ENCODE measurements around the gene MAN2B2.
"Not testable (repeated sequence)": the region's sequence is repeated elsewhere in the genome, so short reads cannot be mapped to it uniquely, and the experiment has no call there.

MAN2B2 gene

DNA sequence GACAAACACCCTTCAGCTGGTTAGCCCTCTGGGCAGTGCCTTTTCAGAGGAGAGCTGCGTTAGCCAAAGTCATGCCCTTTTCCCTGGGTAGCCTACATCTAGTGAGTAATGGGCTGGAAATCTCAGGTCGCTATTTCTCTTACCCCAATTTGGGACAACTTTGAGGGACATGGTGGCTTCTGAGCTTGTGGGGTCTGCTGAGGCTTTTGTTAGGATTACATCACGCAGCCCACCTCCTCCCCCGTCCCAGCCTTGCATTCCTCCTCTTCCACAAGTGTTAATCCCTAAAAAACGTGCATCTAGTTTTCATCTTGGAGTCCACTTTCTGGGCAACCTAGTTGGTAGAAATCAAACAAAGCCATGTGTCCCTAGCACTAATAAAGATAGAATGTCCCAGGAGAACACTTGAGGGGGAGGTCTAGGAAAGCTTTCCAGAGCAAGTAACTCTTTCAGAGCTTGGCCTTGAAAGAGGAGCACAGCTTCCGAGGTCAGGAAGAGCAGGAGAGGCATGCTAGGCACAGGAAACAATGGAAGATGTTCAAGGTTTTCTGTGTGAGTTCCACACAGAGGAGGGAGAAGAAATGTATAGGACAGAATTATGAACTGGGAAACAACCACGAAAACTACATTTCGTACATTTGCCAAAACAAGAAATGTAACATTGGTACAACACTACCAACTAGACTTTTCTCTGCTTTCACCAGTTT, 68.3 kb downstream of the MAN2B2 start:
- Mint-ChIP-seq H3K4me3 (peak overlapping the region in 1 of 2 donors; percentile 100), H3K27ac (peak overlapping the region; percentile 99 to 100), H3K4me1 (ENCODE audit: low read depth in 2 of 2) (peaks cover 33 to 36% of the 10 kb centered on the region in 2 donors), H3K36me3 (ENCODE audit: insufficient read depth) (peaks cover 39% of the 10 kb centered on the region), H3K27me3 (no peaks in the 10 kb centered on the region), H3K9me3 (no peaks in the 10 kb centered on the region)
- no peak for ATAC-seq (replicated peaks)
- DNase-seq = no peak

- ATAC-seq (replicated peaks) = no peak
- Mint-ChIP-seq H3K4me1 (ENCODE audit: low read depth in 2 of 2) (peaks cover 33 to 36% of the 10 kb centered on the region in 2 donors), H3K27me3 (no peaks in the 10 kb centered on the region), H3K9me3 (no peaks in the 10 kb centered on the region), H3K4me3 (no peak overlapping the region), H3K36me3 (ENCODE audit: insufficient read depth) (peaks cover 44% of the 10 kb centered on the region), H3K27ac (peak overlapping the region; percentile 81 to 100)
- DNase-seq = no peak
These were observed 70.0 kb downstream of the MAN2B2 start for GRCh38 chr4:6644792-6645530.

- ATAC-seq (replicated peaks) = no peak
These were observed 72.2 kb downstream of the MAN2B2 start for GRCh38 chr4:6647169-6647568.

DNA sequence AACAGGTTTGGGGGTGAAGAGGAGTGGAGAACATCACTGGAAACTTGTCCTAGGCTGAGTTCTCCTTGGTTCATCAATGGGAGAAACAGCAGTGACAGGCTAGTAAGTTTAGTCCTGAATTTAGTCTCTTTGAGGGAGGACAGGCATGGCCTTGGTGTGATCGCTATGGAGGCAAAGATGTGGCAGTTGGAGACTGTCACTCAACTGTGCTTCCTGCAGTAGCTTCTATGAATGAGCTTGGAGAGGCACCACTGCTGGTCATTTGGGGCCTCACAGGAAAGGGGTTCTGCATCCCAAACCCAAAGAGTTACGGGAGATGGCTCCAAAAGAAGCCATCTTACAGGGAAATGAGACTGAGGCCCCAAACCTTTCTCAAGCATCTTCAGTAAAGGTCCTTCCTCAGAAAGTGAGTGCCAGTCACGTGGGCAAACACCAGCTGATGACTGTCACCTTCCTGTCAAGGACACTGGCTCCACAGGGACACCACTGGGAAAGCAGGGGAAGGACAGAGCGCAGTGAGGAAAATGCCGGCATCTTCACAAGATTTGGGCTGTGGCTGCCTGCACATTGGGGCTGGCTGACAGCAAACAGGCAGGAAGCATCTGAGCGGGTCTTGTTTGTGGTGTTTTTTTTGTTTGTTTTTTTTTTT, 72.7 kb downstream of the MAN2B2 start:
- H3K4me3 Mint-ChIP-seq = no peak overlapping the region
- no peaks in the 10 kb centered on the region for H3K27me3 Mint-ChIP-seq
- DNase-seq = no peak
- peak overlapping the region in 1 of 2 donors; percentile 9 for H3K27ac Mint-ChIP-seq
- H3K4me1 Mint-ChIP-seq (ENCODE audit: low read depth in 2 of 2) = peaks cover 8 to 10% of the 10 kb centered on the region in 2 donors
- peaks cover 17% of the 10 kb centered on the region for H3K36me3 Mint-ChIP-seq (ENCODE audit: insufficient read depth)
- no peak for ATAC-seq (replicated peaks)
- no peaks in the 10 kb centered on the region for H3K9me3 Mint-ChIP-seq

More at GRCh38 chr4:6647169-6647568, 72.2 kb downstream of the MAN2B2 start:
- H3K27me3 Mint-ChIP-seq = no peaks in the 10 kb centered on the region
- peaks cover 11 to 16% of the 10 kb centered on the region in 2 donors for H3K4me1 Mint-ChIP-seq (ENCODE audit: low read depth in 2 of 2)
- no peak for DNase-seq
- H3K36me3 Mint-ChIP-seq (ENCODE audit: insufficient read depth) = peaks cover 22% of the 10 kb centered on the region
- H3K27ac Mint-ChIP-seq = peak overlapping the region in 1 of 2 donors; percentile 9
- no peaks in the 10 kb centered on the region for H3K9me3 Mint-ChIP-seq
- no peak overlapping the region for H3K4me3 Mint-ChIP-seq

DNA sequence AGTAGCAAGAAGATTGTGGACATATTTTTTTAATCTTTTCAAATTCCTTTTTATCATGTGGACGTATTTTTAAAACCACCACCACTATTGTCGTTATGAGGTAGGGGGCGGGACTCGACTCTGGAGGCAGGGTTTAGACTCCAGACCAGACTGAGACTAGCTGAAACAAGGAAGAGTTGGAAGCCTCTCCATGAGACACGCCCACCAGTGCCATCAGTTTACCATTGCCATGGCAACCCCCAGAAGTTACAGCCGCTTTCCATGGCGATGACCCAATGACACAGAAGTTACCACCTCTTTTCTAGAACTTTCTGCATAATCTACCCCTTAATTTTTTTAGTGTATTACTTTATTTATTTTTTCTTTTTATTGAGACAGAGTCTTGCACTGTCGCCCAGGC, 74.2 kb downstream of the MAN2B2 start:
- DNase-seq (no peak), ATAC-seq (replicated peaks) (no peak)
- peaks cover 2 to 4% of the 10 kb centered on the region in 2 donors for H3K4me1 Mint-ChIP-seq (ENCODE audit: low read depth in 2 of 2)

DNA sequence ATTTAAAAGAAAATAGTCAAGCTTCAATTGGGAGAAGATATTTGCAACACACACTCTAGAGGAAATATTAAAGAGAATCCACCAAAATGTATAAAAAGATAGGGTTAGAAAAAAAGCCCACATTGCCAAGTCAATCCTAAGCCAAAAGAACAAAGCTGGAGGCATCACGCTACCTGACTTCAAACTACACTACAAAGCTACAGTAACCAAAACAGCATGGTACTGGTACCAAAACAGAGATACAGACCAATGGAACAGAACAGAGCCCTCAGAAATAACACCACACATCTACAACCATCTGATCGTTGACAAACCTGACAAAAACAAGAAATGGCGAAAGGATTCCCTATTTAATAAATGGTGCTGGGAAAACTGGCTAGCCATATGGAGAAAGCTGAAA, 79.2 kb downstream of the MAN2B2 start:
- H3K4me1 Mint-ChIP-seq (ENCODE audit: low read depth in 2 of 2); H3K27ac Mint-ChIP-seq; ATAC-seq (replicated peaks); H3K4me3 Mint-ChIP-seq; DNase-seq; H3K27me3 Mint-ChIP-seq; H3K9me3 Mint-ChIP-seq; H3K36me3 Mint-ChIP-seq (ENCODE audit: insufficient read depth): not testable (repeated sequence)

More for the DNA sequence above, 74.2 kb downstream of the MAN2B2 start:
- no peak overlapping the region for H3K4me3 Mint-ChIP-seq
- H3K9me3 Mint-ChIP-seq = no peaks in the 10 kb centered on the region
- H3K36me3 Mint-ChIP-seq (ENCODE audit: insufficient read depth) = peaks cover 7% of the 10 kb centered on the region
- H3K27ac Mint-ChIP-seq = no peak overlapping the region
- H3K27me3 Mint-ChIP-seq = no peaks in the 10 kb centered on the region

DNA sequence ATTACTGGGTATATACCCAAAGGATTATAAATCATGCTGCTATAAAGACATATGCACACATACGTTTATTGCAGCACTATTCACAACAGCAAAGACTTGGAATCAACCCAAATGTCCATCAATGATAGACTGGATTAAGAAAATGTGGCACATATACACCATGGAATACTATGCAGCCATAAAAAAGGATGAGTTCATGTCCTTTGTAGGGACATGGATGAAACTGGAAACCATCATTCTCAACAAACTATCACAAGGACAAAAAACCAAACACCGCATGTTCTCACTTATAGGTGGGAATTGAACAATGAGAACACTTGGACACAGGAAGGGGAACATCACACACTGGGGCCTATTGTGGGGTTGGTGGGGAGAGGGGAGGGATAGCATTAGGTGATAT, 80.3 kb downstream of the MAN2B2 start:
- not testable (repeated sequence) for DNase-seq; H3K27me3 Mint-ChIP-seq; H3K9me3 Mint-ChIP-seq; H3K27ac Mint-ChIP-seq; ATAC-seq (replicated peaks); H3K4me3 Mint-ChIP-seq; H3K36me3 Mint-ChIP-seq (ENCODE audit: insufficient read depth)
- peaks cover 0 to 10% of the 10 kb centered on the region in 2 donors for H3K4me1 Mint-ChIP-seq (ENCODE audit: low read depth in 2 of 2)

DNA sequence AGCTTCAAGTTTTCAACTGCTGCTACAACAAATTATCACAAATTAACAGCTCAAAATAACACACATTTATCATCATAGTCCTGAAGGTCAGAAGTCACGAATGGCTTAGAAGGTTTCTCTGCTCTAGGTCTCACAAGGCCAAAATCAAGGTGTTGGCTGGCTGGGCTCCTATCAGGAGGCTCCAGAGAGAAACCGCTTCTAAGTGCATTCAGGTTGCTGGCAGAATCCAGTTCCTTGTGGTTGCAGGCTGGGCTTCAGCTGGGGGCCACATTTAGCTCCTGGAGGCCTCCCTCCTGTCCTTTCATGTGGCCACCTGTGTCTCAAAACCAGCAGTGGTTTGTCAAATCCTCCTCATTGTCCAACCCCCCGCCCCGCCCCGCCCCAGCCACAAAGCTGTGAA, 80.9 kb downstream of the MAN2B2 start:
- no peak for ATAC-seq (replicated peaks)
- no peak overlapping the region for H3K4me3 Mint-ChIP-seq
- peaks cover 0 to 11% of the 10 kb centered on the region in 2 donors for H3K27me3 Mint-ChIP-seq

DNA sequence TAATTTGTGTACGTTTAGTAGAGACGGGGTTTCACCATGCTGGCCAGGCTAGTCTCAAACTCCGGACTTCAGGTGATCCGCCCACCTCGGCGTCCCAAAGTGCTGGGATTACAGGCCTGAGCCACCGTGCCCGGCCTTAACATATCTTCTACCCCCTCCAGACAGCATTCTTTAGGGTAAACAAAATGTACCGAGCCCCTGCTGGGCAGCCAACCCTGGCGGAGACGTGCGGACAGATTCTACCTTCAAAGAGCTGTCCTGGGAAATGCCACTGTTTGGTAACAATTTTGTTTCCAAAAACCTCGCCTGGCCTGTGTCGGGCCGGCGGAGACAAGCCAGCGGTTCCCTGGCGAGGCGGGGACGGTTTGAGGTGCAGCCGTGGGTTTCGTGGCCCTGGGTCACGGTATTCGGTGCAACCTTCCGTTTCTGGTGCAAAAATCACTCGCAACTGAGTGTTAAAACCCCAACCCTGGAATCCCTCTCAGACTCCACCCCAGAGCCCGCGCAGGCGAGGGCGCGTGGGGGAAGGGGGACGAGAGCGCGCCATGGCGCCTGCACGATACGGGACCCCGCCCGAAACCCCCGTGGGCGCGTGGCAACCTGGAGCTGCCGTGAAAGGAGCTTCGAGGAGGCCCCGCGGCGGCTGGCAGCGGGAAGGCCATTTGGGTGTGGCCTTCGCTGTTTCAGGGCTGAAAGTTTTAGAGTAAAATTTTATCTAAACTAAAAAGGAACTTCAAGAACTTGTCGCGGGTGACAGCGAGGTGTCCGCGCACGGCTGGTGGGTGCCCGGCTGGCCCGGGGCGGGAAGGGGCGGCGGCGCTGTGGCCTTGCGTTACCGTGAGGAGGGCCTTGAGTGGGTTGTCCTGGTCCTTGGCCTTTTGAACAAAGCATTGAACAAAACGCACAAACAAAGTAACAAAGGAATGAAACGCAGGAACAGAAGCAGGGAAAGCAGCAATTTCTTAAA, 82.5 kb downstream of the MAN2B2 start:
- H3K9me3 Mint-ChIP-seq = no peaks in the 10 kb centered on the region
- DNase-seq (no peak), ATAC-seq (replicated peaks) (no peak)
- H3K36me3 Mint-ChIP-seq (ENCODE audit: insufficient read depth) = peaks cover 3% of the 10 kb centered on the region
- peaks cover under 1 to 27% of the 10 kb centered on the region in 2 donors for H3K27me3 Mint-ChIP-seq
- H3K27ac Mint-ChIP-seq = no peak overlapping the region
- H3K4me3 Mint-ChIP-seq = peak overlapping the region; percentile 69 to 70
- peaks cover 0 to 10% of the 10 kb centered on the region in 2 donors for H3K4me1 Mint-ChIP-seq (ENCODE audit: low read depth in 2 of 2)

More for the DNA sequence above, 80.9 kb downstream of the MAN2B2 start:
- H3K4me1 Mint-ChIP-seq (ENCODE audit: low read depth in 2 of 2) = peaks cover 0 to 10% of the 10 kb centered on the region in 2 donors
- H3K27ac Mint-ChIP-seq = no peak overlapping the region
- H3K9me3 Mint-ChIP-seq = no peaks in the 10 kb centered on the region
- no peak for DNase-seq
- H3K36me3 Mint-ChIP-seq (ENCODE audit: insufficient read depth) = peaks cover 2% of the 10 kb centered on the region

- DNase-seq (no peak), ATAC-seq (replicated peaks) (no peak)
- no peak overlapping the region for H3K27ac Mint-ChIP-seq
- H3K4me1 Mint-ChIP-seq (ENCODE audit: low read depth in 2 of 2) = peaks cover 0 to 10% of the 10 kb centered on the region in 2 donors
- H3K9me3 Mint-ChIP-seq = no peaks in the 10 kb centered on the region
- H3K4me3 Mint-ChIP-seq = peak overlapping the region; percentile 69 to 70
- H3K36me3 Mint-ChIP-seq (ENCODE audit: insufficient read depth) = peaks cover 3% of the 10 kb centered on the region
- H3K27me3 Mint-ChIP-seq = peaks cover 5 to 34% of the 10 kb centered on the region in 2 donors
These were observed 83.2 kb downstream of the MAN2B2 start for GRCh38 chr4:6658209-6658595.

GRCh38 chr4:6658597-6659075, 83.6 kb downstream of the MAN2B2 start:
- Mint-ChIP-seq H3K27ac (peak overlapping the region in 1 of 2 donors; percentile 64), H3K4me3 (peak overlapping the region; percentile 69 to 70), H3K4me1 (ENCODE audit: low read depth in 2 of 2) (peaks cover 0 to 10% of the 10 kb centered on the region in 2 donors), H3K9me3 (no peaks in the 10 kb centered on the region), H3K27me3 (peaks cover 5 to 38% of the 10 kb centered on the region in 2 donors), H3K36me3 (ENCODE audit: insufficient read depth) (peaks cover 3% of the 10 kb centered on the region)
- ATAC-seq (replicated peaks) = peak; percentile 99
- peak; percentile 51 to 57 (median 55) for DNase-seq

- Mint-ChIP-seq H3K27me3 (peaks cover 5 to 38% of the 10 kb centered on the region in 2 donors), H3K27ac (no peak overlapping the region), H3K4me3 (no peak overlapping the region), H3K4me1 (ENCODE audit: low read depth in 2 of 2) (peaks cover 0 to 10% of the 10 kb centered on the region in 2 donors), H3K9me3 (no peaks in the 10 kb centered on the region), H3K36me3 (ENCODE audit: insufficient read depth) (peaks cover 3% of the 10 kb centered on the region)
- ATAC-seq (replicated peaks) (no peak), DNase-seq (no peak)
These were observed 84.9 kb downstream of the MAN2B2 start for GRCh38 chr4:6659897-6660296.

Data from effector memory CD8-positive, alpha-beta T cell (primary cell).